ENCODE results near the gene CCKAR. TPM values are rescaled to one million over a fixed set of nuclear protein-coding genes. Genes with fewer than 3 reads are reported as not detected.

Gene CCKAR
- total and polyA plus RNA-seq, 10 of the 15 experiments (the other 5 are each of a cell fraction or from before 2014, with no cell fraction given), result not detected

GRCh38 chr4:26467724-26468123, 22.6 kb downstream of the CCKAR start:
- RAD21 ChIA-PET (ENCODE audit: unreplicated experiment), result no interaction called here
- POLR2A ChIA-PET, result no interaction called here
- Histone ChIP-seq H3K36me3 (ENCODE audit: control insufficient read depth in 2 of 2, insufficient read depth in 2 of 2, low read length in 1 of 2) (no peaks in the 10 kb centered on the region), H3K4me1 (ENCODE audit: control insufficient read depth, insufficient read depth, low read length) (no peaks in the 10 kb centered on the region), H3K79me2 (ENCODE audit: control insufficient read depth, insufficient read depth, low read length) (no peaks in the 10 kb centered on the region), H3K4me2 (ENCODE audit: control insufficient read depth, insufficient read depth) (no peak overlapping the region), H2AFZ (ENCODE audit: control insufficient read depth, low read depth, low read length) (no peak overlapping the region), H3K9me3 (replicated peaks; ENCODE audit: control insufficient read depth, insufficient read depth, low read length) (no peaks in the 10 kb centered on the region), H3K27me3 (replicated peaks in 1 of 2; ENCODE audit: control insufficient read depth in 2 of 2, insufficient read depth in 2 of 2, low read length in 1 of 2) (peaks cover 0 to 2% of the 10 kb centered on the region in 2 experiments; a peak in 2 of 4 replicates), H4K20me1 (ENCODE audit: control insufficient read depth, insufficient read depth) (no peaks in the 10 kb centered on the region), H3K27ac (ENCODE audit: control insufficient read depth, insufficient read depth) (no peak overlapping the region), H3K9ac (ENCODE audit: control insufficient read depth, insufficient read depth, low read length) (no peak overlapping the region), H3K4me3 (no peak overlapping the region)
- in situ Hi-C loops (cut with MboI), result no loop called here
- WGBS (ENCODE audit: insufficient coverage, insufficient replicate concordance, low lambda C conversion rate, missing lambda C conversion rate), result 12% methylated on average over 1 of the region's 1 CpG
- BruUV-seq (replicated peaks), result no TSS peak
- TF ChIP-seq RFX5 (IDR thresholded peaks at IDR 0.05; ENCODE audit: low read depth, low read length) (no peak), MEF2B (IDR thresholded peaks at IDR 0.05; ENCODE audit: partially characterized antibody, poor library complexity, severe bottlenecking) (no peak), KAT2A (conservative IDR thresholded peaks at IDR 0.05; ENCODE audit: control insufficient read depth, low read depth, low read length) (no peak), CTCF (IDR thresholded peaks at IDR 0.05 in 2 of 3, conservative IDR thresholded peaks at IDR 0.05 in 1 of 3; ENCODE audit: control insufficient read depth in 2 of 3, extremely low read depth in 1 of 3, insufficient read depth in 1 of 3, low read depth in 3 of 3, low read length in 3 of 3) (no peak), ELK1 (IDR thresholded peaks at IDR 0.05; ENCODE audit: low read depth, low read length) (no peak), TCF3 (IDR thresholded peaks at IDR 0.05; ENCODE audit: borderline replicate concordance, insufficient read depth, low read depth, low read length) (no peak), NR2C2 (IDR thresholded peaks at IDR 0.05; ENCODE audit: borderline replicate concordance, control insufficient read depth, insufficient read length, low read depth) (no peak), ATF7 (IDR thresholded peaks at IDR 0.05; ENCODE audit: low read depth) (no peak), POLR2A (IDR thresholded peaks at IDR 0.05; ENCODE audit: low read depth, low read length) (no peak), E2F4 (IDR thresholded peaks at IDR 0.05; ENCODE audit: low read depth, low read length) (no peak), FOXM1 (IDR thresholded peaks at IDR 0.05; ENCODE audit: low read depth, low read length) (no peak), NFXL1 (IDR thresholded peaks at IDR 0.05; ENCODE audit: borderline replicate concordance) (no peak)
- no peak for FAIRE-seq
- DNase-seq (ENCODE audit: low read depth, low spot score), result no peak
- CTCF ChIA-PET, result interaction anchor here (0.6 kb wide), 1 partner anchor 542 kb away, joined by 3 read pairs; no protein-coding TSS in a partner anchor
- ATAC-seq, result no peak
- SMC1A ChIA-PET (ENCODE audit: uncharacterized antibody, unreplicated experiment), result no interaction called here
- intact Hi-C loops (cut with micrococcal nuclease; ENCODE audit: unreplicated experiment), result no loop called here

All from GM12878 (cell line).